ENCODE data around the gene ARHGAP19.

ARHGAP19 gene

GRCh38 chr10:97307441-97307840, 15.0 kb upstream of the ARHGAP19 start:
- no peak for DNase-seq (ENCODE audit: low read depth, low spot score)
- POLR2A ChIA-PET = no interaction called here
- CTCF ChIA-PET = no interaction called here
- no peak overlapping the region for H3K4me3 ChIP-seq (ENCODE audit: low read depth, low read length)
- no peak for TF ChIP-seq CTCF (IDR thresholded peaks at IDR 0.05; ENCODE audit: insufficient read depth, low read length, missing control alignments)

DNA sequence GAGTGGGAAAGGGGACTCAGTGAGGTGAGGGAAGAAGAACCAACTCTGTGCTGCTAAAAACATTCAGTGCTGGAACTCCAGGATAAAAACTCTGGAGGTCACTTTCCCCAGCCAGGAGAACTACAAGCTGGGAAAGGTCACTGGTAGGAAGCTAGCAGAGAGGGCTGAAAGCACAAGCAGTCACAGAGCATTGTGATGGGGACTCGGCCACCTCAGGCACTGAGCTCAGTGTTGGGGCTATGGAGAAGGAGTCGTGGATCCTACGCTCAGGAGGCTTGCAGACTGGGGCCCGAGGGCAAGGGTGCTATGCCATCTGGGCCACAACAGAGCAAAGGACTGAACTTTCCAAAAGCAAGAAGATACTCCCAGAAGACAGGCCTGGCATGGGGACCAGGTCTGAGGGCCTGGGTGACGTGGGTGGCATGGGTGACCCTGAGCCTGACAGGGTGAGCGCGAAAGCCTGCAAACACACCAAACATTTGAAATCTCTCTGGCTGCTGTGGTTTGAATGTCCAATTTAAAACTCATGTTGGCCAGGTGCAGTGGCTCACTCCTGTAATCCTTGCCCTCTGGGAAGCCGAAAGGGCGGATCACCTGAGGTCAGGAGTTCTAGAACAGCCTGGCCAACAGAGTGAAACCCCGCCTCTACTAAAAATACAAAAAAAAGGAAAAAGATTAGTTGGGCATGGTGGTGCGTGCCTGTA, 9.8 kb upstream of the ARHGAP19 start:
- no peak for DNase-seq (ENCODE audit: low read depth, low spot score)
- CTCF ChIA-PET = no interaction called here
- TF ChIP-seq CTCF (IDR thresholded peaks at IDR 0.05; ENCODE audit: insufficient read depth, low read length, missing control alignments) = no peak
- no peak overlapping the region for H3K4me3 ChIP-seq (ENCODE audit: low read depth, low read length)
- POLR2A ChIA-PET = no interaction called here

- POLR2A ChIA-PET = no interaction called here
- no peak overlapping the region for H3K4me3 ChIP-seq (ENCODE audit: low read depth, low read length)
- DNase-seq (ENCODE audit: low read depth, low spot score) = no peak
- TF ChIP-seq CTCF (IDR thresholded peaks at IDR 0.05; ENCODE audit: insufficient read depth, low read length, missing control alignments) = no peak
- CTCF ChIA-PET = interaction anchor here (0.7 kb wide), 1 partner anchor 16 kb away, joined by 3 read pairs; no protein-coding TSS in a partner anchor
These were observed 8.5 kb upstream of the ARHGAP19 start for GRCh38 chr10:97300980-97301379.

GRCh38 chr10:97298223-97298571, 5.8 kb upstream of the ARHGAP19 start:
- H3K4me3 ChIP-seq (ENCODE audit: low read depth, low read length) = no peak overlapping the region
- ChIA-PET CTCF (no interaction called here), POLR2A (no interaction called here)
- no peak for DNase-seq (ENCODE audit: low read depth, low spot score)
- no peak for TF ChIP-seq CTCF (IDR thresholded peaks at IDR 0.05; ENCODE audit: insufficient read depth, low read length, missing control alignments)

DNA sequence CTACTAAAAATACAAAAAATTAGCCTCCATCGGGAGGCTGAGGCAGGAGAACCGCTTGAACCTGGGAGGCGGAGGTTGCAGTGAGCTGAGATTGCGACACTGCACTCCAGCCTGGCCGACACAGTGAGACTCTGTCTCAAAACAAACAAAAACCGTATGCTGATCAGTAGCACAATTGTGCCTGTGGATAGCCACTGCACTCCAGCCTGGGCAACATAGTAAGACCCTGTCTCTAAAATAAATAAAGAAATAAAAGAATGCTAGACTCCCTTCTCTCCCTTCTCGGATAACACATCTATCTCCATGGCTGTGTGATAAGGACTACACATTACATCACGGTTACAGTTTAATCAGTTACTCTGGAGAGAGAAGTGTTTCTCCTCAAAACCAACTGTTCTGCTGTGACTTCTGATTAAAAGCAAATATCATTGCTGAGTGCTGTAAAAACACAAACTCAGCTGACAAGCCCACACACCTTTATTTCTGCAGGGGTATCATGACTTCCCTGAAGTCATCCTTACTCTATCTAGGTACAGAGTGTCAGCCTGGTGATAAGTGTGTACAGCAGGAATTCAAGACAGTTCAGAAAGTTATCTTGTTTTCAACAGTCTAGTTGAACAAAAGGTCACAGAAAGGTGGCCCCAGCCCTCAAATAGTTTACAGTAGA, 5.3 kb upstream of the ARHGAP19 start:
- TF ChIP-seq CTCF (IDR thresholded peaks at IDR 0.05; ENCODE audit: insufficient read depth, low read length, missing control alignments) = no peak
- DNase-seq (ENCODE audit: low read depth, low spot score) = no peak
- no peak overlapping the region for H3K4me3 ChIP-seq (ENCODE audit: low read depth, low read length)
- POLR2A ChIA-PET = no interaction called here
- CTCF ChIA-PET = no interaction called here

DNA sequence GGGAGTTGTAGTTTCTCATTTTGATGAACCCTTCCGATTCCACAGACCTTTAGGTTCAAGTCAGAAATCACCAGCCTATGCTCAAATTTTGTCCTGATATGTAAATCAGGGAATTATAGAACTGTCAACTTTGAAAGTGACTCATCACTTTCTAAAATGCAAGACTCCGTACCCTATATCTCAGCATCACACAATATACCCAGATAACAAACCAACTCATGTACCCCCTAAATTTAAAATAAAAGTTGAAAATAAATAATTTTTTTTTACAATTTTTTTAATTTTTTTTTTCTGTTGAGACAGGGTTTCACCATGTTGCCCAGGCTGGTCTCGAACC, 393 bp upstream of the ARHGAP19 start:
- POLR2A ChIA-PET = interaction anchor here (1.1 kb wide), 1 partner anchor 14 kb away, joined by 3 read pairs; no protein-coding TSS in a partner anchor
- TF ChIP-seq CTCF (IDR thresholded peaks at IDR 0.05; ENCODE audit: insufficient read depth, low read length, missing control alignments) = no peak
- no peak overlapping the region; the same call in 1 of the 2 replicates for H3K4me3 ChIP-seq (ENCODE audit: low read depth, low read length)
- no peak for DNase-seq (ENCODE audit: low read depth, low spot score)
- CTCF ChIA-PET = interaction anchor here (0.7 to 1.9 kb wide), 6 partner anchors 11 to 82 kb away, joined by 3 to 9 read pairs (median 3); no protein-coding TSS in a partner anchor

Measured in AG04449 (cell line).